NCI-H446 treated with DMSO at 0.1 percent for 48 hours (cell line): ENCODE results near the gene RNASEH2B.

Experiments
- DNase-seq: peaks from one replicate; lab custom pipeline; 2025; lab: John Stamatoyannopoulos, UW

The RNASEH2B gene

DNA sequence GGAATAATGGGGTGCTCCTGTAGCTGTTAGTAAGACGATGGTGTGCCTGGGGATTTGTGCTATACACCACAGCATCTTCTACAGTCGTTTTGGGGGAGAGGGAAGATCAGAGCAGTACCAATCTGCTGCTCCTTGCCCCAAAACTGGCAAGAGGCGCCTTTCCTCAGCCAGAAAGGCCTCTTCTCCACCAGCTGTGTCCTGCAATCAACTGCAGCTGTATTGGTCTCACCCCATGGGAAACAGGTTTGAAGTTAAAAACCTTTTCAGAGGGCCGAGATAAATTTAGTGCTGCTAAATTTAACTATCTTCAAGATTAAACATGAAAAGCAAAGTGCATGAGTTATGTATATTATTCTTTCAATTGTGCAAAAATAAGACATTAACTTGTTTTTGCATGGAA is 1.2 kb upstream of the RNASEH2B start:
- no peak for DNase-seq

DNA sequence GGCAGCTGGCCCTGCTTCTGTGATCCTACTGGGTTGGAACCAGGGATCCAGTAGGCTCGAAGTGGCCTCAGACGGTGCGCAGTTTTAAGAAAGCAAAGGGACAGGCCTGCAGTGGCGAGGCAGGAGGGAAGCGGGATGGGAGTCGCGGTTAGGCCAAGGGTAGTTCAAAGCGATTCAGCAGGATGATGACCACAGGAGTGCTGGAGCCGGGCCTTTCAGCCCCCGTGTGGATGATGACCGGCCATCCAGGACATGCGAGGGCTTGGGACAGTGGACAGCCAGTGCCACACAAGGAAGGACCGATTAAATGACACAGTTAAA is 854 bp downstream of the RNASEH2B start:
- DNase-seq: no peak

DNA sequence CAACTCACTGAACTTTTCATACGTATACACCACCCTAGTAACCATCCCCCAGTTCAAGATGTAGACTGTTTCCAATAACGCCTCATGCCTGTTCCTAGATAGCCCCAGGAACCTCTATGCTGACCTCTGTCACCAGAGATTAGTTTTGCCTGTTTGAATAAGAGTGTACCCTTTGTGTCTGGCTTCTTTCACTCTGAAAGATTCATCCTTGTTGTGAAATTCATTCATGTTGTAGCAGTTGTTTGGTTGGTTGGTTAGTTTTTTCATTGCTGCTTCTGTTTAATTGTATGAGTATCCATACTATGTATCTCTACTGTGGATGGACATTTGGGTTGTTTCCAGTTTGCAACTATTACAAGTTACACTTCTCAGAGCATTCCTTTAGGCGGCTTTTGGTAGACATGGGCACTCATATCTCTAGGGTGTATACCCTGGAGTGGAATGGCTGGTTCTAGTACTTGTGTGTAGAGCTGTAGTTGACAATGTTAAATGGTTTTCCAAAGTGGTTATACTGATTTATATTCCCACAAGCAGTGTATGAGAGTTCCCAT is 1.6 kb downstream of the RNASEH2B start:
- no peak for DNase-seq

DNA sequence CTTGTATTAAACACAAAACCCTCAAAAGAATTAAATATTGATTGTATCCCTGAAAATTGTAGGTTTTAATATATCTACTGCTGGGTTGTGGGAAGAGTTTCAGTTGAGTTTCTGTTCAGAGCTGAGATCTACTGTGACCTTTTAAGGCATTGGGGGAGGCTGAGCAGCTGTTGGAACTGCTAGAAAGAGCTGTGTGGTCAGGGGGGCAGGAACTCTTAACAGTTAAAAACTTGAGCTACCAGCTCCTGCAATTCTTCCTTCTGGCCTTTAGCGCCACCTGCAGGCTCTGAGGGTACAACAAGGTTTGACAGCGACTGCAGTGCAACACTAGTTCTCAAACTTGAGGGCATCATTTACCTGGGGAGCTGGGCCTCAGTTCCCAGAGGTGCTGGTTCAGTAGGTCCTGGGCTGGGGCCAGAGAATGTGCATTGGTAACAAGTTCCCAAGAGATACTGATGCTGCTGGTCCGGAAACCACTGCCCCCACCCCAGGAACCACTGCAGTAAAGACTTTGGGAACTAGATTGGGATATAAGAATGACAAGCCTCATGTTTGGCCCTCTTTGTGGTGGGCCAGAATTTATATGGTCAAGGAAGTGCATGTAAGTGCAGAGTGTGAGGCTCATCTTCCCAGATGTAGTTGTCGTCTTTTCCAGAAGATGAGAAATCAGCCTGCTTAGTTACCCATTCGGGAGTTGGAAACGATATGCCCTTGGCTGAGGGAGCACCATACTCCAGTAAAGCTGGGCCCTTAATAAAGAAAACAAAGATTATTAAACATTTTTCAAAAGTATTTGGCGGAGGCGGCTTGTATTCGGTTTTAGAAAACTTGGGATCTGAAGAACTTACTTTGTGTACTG is 2.6 kb downstream of the RNASEH2B start:
- DNase-seq: peak; percentile 79

DNA sequence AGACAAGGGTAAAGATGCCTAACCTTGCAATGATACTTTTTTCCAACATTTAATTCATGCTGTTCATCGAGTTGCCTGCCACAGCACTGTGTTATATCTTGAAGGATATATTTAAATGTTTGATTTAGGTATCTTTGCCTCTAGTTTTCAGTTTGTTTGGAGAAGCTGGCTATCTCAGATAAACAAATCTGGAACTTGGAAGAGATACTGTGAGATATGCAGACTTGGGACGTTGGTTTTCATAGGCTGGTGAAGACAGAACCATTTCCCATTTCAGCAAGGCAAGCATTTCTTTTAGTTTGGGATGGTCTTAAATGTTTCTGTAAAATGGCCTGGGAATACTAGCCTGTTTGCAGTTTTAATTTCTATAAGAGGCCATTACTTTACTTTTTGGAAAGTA is 3.3 kb downstream of the RNASEH2B start:
- no peak for DNase-seq

DNA sequence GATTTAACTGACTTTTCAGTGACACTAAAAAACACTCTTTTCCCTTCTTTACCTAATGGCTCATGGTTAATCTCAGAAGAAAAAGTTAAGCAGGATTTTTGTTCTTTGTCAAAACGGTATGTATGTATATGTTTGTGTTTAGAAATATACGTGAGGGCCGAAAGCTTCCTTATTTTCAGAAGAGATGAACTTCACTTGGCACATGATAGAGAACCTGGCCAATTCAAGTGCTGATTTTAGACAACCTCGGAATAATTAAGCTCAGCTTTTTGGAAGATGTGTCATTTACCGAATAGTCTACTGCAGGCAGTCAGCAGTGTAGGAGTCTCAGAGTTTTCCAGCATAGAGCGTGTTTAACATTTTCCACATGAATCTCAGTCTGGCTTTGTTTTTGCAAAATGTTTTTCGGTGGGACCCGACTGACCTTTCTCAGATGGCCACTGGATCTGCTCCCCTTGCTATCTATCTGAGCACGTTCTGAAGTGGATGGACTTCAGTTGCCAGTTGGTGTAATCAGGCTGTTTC is 4.6 kb downstream of the RNASEH2B start:
- DNase-seq: no peak

DNA sequence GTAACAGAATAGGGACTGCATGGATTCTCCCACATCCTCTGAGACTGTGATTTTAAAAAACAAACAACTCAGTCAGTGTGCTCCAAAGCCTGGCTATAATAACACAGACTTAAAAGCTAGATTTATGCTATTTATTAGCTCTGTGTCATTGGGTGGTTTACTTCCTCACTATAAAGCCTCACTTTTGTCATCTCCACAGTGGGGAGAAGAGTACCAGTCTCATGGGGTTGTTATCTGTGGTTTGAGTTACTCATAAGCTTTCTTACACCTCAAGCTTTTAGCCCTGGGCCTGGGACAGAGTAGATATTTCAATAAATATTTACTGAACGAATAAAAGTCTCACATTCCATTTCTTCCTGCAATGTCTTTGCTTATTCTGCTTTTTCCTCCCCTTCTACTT is 5.3 kb downstream of the RNASEH2B start:
- DNase-seq: no peak

DNA sequence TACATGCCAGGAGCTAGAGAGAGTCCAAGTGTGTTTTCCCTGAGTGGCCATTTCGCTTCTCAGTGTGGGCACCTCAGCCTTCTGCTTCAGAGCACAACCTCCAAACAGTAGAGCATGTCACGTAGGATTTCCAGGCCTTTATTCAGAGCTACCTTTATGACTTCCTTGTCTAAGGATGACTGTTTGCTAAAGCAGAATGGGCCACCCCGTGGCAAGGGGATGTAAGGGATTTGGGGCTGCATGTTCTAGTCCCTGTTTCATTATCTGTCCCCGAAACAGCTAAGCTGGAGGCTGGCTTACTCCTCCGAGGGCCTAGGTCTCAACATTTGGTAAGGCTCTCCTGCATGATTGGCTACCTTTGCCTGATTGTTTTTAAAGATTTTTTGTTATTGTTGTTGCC is 6.0 kb downstream of the RNASEH2B start:
- DNase-seq: no peak

DNA sequence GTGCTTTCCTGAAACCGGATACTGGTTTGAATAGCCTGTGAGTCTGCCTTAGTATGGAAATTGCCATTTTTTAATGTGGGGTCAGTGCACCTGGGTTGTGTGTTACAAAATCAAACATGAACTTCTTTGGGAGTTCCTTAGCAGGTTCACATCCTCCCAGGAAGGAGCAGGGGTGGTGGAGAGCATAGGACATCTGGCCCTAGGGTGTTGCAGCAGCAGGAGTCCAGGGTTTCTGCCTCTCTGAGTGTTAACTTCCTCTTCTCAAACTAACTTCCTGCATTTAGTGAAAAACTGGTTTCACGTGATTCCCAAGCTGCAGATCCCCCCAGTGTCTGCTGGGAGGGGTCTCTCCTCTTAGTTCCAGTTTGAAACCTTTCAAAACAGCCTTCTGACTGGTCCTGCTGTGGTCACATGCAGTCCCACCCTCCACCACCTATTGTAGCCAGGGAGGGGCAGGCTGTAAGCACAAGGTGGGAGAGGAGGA is 7.2 kb downstream of the RNASEH2B start:
- no peak for DNase-seq

DNA sequence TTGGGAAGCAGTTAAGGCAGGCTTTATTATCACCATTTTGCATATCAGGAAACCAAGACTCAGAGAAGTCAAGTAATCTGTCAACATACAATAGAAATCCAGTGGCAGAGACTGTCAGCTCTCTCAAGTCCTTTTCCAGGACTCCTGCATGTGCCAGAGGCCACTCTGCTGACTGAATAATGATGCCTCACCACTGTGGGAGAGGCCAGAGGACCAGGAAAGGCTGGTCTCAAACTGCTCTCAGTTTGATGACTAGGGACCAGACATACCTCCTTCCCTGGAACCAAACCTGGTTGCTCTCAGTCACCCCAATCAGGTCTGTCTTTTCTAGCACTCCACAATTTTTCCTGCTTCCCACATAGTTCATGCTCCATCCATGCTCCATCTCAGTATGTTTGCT is 8.0 kb downstream of the RNASEH2B start:
- no peak for DNase-seq

DNA sequence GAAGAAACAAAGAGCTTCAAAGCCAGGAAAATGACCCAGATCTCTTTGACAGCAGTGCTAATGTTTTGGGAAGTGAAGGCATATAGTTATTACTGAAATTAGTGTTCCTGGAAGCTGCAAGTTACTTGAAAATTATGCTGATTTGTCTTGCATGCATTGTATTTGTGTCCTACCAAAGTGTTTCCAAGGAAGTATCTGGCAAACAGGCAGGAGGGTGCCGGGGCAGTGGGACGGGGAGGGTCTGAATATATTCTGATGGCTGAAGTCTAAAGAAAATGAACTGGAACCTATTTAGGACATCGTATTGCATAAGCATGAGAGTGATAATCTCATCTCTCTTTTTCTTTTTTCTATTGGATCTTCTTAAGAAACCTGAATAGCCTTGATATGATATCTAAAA is 9.0 kb downstream of the RNASEH2B start:
- no peak for DNase-seq

DNA sequence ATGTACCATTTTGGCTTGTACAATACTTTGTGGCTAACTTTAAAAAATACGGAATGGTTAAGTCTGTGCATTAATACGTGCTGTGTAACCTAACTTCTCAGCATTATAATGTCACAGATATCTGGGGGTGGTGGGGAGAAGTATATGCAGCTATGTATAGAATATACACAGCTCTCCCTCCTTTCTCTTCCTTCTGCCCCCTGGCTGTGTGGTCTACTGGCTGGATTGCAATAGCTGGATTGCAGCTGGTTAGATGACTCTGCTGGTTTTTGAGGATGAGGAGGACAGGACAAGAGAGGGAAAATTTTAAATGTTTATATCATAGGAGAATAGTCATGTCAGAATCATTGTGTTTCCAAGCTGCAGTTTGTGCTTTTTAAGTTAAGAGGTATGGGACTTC is 9.7 kb downstream of the RNASEH2B start:
- no peak for DNase-seq

DNA sequence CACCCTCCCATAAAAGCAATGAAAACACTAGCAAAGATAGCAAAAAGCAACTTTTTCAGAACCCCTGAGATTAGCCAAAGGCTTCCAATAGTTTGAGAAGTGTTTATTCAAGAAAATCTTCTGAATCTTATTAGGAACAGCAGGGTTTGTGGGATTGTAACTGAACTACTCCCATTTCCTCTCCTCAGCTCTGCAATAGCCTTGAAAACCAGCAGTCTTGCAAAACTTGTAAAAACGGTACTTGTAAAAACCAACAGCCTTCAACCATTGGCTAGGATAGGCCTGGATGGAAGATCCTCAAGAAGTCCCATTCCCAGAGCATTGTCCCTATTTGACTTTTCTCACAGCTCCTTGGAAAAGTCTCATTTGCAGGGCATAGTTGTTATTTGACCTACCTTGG is 12.1 kb downstream of the RNASEH2B start:
- no peak for DNase-seq

DNA sequence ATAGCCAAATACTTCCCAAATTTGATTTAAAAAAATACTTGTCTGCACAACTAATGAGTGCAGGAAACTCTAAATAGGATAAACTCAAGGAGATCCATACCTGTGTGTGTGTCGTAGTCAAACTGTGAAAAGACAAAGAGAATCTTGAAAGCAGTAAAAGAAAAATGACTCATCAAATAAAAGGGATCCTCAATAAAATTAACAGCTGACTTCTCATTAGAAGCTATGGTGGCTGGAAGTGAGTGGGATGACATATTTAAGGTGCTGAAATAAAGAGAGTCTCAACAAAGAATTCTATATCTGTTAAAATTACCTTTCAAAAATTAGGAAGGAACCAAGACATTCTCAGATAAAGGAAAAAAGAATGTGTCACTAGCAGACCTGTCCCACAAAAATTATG is 13.7 kb downstream of the RNASEH2B start:
- no peak for DNase-seq

DNA sequence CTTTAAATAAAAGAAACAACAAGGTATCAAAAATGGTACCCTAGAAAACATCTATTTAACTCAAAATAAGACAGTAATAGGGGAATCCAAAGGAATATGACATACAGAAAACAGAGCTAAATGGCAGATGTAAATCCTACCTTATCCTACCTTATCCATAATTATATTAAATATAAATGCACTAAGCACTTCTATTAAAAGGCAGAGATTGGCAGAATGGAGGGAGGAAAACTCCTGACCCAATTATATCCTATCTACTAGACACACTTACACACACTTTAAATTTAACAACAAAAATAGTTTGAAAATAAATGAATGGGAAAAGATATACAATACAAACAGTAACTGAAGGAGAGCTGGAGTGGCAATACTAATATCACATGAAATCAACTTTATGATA is 14.4 kb downstream of the RNASEH2B start:
- DNase-seq: no peak

DNA sequence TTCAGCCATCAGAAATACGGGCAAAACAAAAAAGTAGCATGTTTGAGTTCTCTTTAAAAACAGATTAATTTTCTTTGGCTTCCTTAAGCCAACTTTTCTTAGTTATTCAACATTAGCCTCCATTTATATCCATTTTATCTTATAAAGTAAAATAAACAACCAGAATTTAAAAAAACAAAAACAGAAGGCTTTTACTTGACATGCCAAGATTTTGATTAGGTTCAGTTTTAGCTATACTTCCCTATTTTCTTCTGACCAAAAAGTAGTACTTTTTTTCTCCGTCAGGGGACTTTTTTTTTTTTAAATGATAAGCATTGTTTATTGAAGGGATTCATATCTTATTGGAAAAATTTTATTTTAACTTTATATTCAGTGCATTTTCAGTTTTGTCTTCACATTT is 18.1 kb downstream of the RNASEH2B start:
- DNase-seq: no peak

DNA sequence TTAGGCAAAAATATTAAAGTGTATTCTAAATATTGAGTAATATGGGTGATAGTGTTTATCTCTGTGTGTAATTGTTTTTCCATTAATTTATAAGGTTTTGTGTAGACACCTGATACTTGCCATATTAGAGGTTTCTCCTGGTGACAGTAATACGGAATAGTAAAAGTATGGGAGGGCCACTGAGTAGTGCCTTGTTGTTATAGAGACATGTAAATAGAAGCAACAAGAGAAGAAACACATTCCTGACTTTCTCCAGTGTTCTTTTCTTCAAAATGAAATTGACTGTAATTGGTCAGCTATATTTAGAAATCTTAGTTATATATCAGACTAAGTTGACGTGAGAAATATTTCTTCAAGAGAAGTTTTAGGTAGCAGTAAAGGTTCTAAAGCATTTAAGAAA is 18.5 kb downstream of the RNASEH2B start:
- DNase-seq: no peak

DNA sequence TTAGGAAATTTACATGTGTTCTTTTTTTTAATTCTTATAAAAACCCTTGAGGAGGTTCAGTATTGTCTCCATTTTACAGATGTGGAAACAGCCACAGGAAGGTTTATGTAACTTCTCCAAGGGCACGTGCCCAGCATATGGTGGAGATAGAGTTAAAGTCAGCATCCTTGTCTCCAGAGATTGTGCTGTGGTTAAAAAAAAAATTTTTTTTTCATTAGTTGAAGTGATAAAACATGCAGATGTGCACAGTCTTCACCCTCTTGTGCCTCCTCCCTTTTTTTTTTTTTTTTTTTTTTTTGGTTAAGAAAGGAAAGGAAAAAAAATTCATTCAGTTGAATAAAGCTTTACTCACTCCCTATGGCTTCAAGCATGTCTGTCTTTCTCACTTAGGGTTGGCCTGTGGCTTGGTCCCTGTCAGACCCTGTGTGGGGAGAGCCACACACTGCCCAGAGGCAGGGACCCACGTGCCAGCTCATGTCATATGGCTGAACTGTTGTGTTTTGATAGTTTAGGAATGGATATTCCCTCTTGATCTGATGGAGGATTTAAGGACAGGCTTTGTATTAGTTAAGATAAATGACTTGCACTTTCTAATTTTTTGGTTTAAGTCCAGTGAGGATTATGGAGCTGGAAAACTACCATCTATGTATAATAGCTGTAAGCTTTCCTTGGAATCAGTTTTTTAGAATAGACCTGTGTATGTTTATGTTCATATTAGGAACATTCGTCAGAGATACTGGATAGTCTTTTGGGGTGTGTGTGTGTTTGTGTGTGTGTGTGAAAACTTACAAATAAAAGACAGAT is 19.3 kb downstream of the RNASEH2B start:
- no peak for DNase-seq

DNA sequence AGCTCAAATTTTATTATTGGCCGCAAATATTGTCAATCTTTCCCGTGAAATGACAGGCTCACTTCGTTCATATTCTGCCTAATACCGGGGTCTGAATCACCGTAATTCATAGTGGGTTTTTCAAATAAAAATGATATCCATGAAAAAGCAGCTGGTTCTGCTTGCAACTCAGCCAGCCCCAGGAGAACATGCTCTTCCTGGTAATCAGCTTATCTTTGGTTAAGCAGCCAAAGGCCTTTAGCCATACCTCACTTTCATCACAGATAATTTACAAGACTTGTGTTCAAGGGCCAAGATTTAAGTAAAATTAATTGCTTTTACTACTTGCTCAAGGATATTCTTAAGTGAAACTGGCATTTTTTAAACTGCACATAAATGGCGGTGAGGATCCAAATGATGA is 22.5 kb downstream of the RNASEH2B start:
- DNase-seq: no peak

DNA sequence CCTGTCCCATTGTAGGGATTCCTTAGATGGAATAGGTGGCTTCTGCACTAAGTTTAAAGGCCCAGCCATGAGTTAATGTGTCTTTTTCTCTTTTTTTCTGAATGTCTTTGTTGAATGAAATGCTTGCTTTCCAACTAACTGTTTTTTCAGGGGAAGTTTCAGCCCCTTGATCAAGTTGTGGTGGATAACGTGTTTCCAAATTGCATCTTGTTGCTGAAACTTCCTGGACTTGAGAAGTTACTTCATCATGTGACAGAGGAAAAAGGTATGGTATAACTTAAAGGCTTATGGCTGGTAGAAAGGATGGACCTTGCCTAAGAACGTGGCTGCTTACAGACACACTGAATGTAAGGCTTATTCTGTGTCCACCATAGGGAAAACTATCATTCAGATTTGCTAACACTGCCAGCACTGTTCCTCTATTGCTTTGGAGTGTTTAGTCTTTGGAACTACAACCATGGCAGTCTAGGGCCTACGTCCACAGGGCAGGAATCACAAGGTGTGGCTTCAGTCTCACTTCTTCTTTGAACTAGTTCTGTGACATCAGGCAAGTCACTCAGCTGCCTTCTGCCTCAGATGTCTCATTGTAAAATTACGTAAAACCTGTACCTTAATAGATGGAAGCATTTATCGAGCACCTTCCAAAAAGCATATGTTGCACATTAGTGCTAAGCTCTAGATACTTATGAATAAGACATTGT is 25.3 kb downstream of the RNASEH2B start:
- no peak for DNase-seq

DNA sequence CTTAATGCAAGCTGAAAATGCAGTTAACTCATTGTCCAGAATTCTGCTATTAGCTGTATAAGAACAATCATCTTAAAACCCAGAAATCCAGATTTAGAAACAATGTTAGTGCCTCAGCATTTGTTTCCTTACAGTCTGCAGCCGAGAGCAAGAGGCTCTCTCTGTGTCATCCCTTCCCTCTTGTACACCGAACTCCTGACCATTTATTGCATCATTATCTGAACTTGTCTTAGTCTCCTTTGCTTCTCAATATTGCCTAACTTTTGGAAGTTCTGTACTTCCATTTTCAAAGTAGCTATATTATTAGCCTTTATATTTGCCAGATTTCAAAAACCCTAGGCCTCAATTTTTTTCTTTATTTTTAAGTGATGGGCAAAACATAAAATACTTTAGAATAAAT is 27.1 kb downstream of the RNASEH2B start:
- DNase-seq: no peak

DNA sequence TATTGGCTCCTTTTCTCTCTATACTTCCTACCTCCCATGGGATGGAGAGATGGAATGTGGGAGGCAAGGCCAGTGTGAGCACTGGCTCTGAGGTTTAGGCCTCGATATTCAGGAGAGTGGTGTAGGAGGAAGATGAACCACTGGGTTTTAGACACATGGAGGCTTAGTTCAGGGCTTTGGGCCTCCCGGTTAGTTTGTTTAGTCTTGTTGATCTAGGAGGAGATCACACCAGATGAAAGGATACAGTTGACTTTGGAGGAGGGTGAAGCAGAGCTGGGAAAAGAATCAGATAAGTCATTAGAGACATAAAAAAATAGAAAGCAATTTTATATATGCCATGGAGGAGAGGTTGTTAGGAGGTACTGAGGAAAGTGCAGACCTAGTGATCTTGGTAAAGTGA is 30.9 kb downstream of the RNASEH2B start:
- DNase-seq: no peak
